Spleen (tissue), 7 donors: Measurements from ENCODE around the gene SV2C.

Source experiments
- CTCF ChIP-seq, 11 experiments: fragments of 200-600 bp in 7 of 11; fragments of 450-650 bp in 4 of 11; sonication (generic) in 4 of 11; IDR thresholded peaks in 8 of 11; conservative IDR thresholded peaks in 3 of 11; 1 replicate in 7 of 11; 2 replicates in 4 of 11; pipeline versions ENCODE4 v1.4.0 to v1.8.0; 2016 to 2021; ENCODE audit warnings: antibody characterized with exemption in 11 of 11, inconsistent platforms in 4 of 11, mild to moderate bottlenecking in 1 of 11
- POLR2A ChIP-seq, 3 donors: fragments of 450-650 bp; IDR thresholded peaks; one replicate each; pipeline ENCODE4 v1.5.1; 2017; ENCODE audit warnings: antibody characterized with exemption in 3 of 3, mild to moderate bottlenecking in 1 of 3
- donor health status: DM: no; HTN: no; CAD: no; lungs with moderate emphysema.
- donor health status: DM: no; HTN: no; CAD: no.
- donor health status: DM: no; HTN: no; CAD: no.

DNA sequence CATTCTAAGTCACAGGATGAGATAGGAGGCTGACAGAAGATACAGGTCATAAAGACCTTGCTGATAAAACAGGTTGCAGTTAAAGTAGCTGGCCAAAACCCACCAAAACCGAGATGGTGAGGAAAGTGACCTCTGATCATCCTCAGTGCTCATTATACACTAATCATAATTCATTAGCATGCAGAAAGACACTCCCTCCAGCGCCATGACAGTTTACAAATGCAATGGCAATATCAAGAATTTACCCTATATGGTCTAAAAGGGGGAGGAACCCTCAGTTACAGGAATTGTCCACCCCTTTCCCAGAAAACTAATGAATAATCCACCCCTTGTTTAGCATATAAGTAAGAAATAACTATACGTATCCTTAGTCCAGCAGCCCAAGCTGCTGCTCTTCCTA lies 256.7 kb downstream of the SV2C start:
- TF ChIP-seq CTCF (IDR thresholded peaks at IDR 0.05 in 8 of 11, conservative IDR thresholded peaks at IDR 0.05 in 3 of 11) = no peak
- TF ChIP-seq POLR2A (IDR thresholded peaks at IDR 0.05) = no peak
